ENCODE results near the gene FBXL13.

GRCh38 chr7:103068414-103069403, 5.9 kb downstream of the FBXL13 start:
- TF ChIP-seq EZH2 (IDR thresholded peaks at IDR 0.05; ENCODE audit: low read depth, low read length, severe bottlenecking) (no peak), MAFK (IDR thresholded peaks at IDR 0.05; ENCODE audit: low read depth, low read length) (no peak), CTCF (IDR thresholded peaks at IDR 0.05; ENCODE audit: control extremely low read depth in 1 of 3, insufficient read depth in 1 of 3, low read depth in 1 of 3, low read length in 3 of 3) (no peak), SIX5 (IDR thresholded peaks at IDR 0.05; ENCODE audit: low read depth, low read length) (no peak), RXRA (IDR thresholded peaks at IDR 0.05; ENCODE audit: insufficient read depth, low read depth, low read length) (no peak), JUN (IDR thresholded peaks at IDR 0.05; ENCODE audit: low read depth, low read length) (no peak)

Measured in H1 (cell line).